Iris pigment epithelial cell (primary cell): ENCODE measurements around the gene RCVRN.
A peak's percentile ranks its signal among the peaks of the same experiment; 100 is the strongest.

ENCODE experiments used
- DNase-seq: peaks from one replicate; pipeline ENCODE4 v3.0.0-alpha.2; 2011; ENCODE audit warnings: low read depth

The RCVRN gene

GRCh38 chr17:9898812-9899211 lies 6.3 kb downstream of the RCVRN start:
- DNase-seq: no peak

GRCh38 chr17:9897372-9897968 lies 7.6 kb downstream of the RCVRN start:
- DNase-seq: no peak

- DNase-seq: no peak
These were observed 9.1 kb downstream of the RCVRN start for GRCh38 chr17:9895923-9896322.

GRCh38 chr17:9894231-9894630 lies 10.8 kb downstream of the RCVRN start:
- no peak for DNase-seq

GRCh38 chr17:9893411-9894012 lies 11.6 kb downstream of the RCVRN start:
- DNase-seq: peak; percentile 54

DNA sequence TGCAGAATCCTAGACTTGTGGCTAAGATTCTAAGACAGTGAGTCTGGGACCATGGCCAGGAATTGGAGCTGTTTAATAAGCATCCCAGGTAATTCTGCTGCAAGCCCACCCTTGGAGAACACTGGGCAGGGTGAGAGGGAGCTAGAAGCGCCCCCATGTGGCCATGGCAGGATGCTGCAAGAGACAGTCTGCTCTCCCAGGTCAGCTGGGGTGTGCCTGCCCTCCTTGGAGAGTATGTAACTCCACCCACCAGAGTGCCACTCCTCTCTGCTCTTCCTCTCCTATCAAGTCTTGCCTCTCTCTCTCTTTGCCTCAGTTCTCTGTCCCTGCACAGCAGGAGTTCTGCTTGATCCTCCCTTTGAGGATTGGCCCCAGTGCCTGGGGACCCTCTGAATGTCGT lies 14.9 kb downstream of the RCVRN start:
- DNase-seq: peak; percentile 19

GRCh38 chr17:9887508-9887907 lies 17.6 kb downstream of the RCVRN start:
- DNase-seq: no peak

GRCh38 chr17:9886141-9886930 lies 18.7 kb downstream of the RCVRN start:
- no peak for DNase-seq

- no peak for DNase-seq
These were observed 21.6 kb downstream of the RCVRN start for GRCh38 chr17:9883451-9883850.

- DNase-seq: peak; percentile 40
These were observed 24.5 kb downstream of the RCVRN start for GRCh38 chr17:9880582-9880999.

DNA sequence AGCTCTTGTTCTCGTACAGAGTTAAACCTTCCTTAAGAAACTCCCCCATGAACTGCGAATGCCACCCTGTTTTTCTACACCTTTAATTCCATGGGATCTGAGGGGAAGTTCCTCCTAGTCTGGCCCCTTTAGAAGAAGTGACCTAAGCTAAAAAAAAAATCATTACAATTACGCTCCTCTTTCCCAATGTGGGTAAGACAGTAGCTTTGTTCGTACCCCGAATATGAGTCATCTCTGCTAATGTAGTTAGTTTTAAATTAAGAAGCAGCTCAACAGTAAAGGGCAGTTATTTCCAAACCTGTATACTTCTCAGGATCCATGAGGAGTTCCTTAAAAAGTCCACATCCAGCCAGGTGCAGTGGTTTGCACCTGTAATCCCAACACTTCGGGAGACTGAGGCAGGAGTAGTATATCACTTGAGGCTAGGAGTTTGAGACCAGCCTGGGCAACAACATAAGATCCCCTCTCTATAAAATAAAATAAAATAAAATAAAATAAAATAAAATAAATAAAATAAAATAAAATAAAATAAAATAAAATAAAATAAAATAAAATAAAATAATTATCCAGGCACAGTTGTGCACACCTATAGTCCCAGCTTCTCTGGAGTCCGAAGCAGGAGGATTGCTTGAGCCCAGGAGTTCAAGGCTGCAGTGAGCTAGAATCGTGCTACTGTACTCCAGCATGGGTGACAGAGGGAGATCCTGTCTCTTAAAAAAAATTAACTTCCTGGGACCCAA lies 26.1 kb downstream of the RCVRN start:
- peak; percentile 14 for DNase-seq

GRCh38 chr17:9878356-9878755 lies 26.7 kb downstream of the RCVRN start:
- DNase-seq: no peak

DNA sequence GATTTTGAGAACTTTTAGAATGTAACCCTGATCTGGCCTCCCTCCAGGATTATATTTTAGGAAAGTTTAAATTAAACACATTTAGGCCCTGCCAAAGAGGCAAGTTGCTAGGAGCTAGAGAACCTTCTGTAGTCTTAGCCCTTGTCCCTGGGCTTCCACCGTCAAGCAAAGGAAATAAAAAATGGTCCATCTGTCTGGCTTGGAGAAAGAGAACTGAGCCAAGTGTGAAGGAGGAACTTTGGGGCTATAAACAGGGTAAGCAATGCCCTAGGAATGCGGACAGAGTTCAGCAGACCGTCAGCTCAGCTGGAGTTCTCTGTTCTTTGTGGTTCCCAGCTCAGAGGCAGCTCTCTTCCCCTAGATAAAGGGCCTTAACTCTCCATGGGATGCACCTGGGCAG lies 29.6 kb downstream of the RCVRN start:
- peak; percentile 75 for DNase-seq

DNA sequence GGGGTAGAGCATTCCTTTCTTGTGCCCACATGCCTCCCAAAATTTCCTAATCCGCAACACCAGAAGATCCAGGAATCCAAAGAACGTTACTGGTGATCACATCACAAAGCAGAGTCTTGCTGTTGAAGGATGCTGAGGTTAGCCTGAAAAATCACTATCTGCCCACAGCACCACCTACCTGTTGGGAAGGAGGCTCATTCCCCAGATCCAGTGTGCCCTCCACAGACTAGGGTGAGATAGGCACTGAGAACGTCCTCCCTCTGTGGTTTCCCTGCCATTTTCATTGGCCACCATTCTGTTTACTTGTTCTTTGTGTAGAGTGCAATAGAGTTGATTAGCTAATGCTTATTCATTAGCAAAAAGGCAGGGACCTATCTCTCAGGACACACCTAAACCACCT lies 30.3 kb downstream of the RCVRN start:
- no peak for DNase-seq

DNA sequence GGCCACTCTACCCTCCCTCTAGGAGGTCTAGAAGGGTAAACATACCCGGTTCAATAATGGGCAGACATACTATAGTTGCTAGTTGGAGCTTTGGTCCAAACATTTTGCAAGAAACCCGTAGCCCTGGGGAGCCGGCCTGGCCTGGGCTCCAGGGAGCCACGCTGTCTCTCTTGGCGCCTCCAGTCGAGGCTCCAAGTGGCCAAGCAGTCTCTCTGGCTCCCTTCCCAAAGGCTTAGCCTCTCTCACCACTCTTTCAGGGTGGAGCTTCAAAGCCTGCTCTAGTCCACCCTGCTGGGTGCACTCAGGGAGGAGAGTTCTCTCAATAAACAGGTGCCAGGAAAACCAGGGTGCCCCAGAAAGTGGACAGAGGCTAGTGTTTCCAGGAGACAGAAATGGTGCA lies 32.2 kb downstream of the RCVRN start:
- no peak for DNase-seq

GRCh38 chr17:9868552-9868951 lies 36.5 kb downstream of the RCVRN start:
- DNase-seq: no peak

DNA sequence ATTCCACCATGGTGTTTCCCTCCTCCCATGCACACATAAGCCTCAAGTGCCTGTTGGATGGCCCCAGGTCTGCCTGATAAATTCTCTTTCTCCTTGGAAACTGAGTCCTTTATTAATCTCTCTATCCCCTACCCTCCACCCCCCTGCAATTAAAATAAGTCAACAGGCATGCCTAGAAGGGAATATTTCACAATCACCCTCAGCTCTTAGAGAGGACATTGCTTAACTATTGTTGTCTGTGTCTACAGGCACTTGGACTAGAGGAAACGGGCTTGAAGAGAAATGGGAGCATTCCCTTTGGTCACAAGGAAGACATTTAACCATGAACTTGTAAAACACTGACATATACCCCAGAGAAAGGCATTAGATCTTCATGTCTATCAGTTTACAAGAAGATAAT lies 39.5 kb downstream of the RCVRN start:
- peak; percentile 30 for DNase-seq

DNA sequence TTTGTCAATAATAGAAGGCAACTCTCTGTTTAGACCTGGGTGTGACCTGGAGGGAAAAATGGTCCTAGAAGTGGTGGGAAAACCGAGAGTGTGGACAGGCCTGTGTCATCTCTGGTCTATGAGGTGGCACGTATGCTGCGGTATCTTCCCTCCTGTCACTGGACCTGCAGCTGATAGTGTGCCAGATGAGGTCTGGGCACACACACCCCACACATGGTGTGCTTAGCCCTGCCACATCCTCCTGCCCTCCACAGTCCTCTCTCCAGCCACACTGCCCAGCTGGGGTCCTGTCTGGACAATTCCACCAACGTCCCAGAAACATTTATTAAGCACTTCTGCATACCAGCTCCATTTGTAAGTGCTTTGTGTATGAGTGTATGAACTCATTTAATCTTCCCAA lies 42.1 kb downstream of the RCVRN start:
- no peak for DNase-seq

- DNase-seq: peak; percentile 6
These were observed 42.9 kb downstream of the RCVRN start for GRCh38 chr17:9862220-9862619.

DNA sequence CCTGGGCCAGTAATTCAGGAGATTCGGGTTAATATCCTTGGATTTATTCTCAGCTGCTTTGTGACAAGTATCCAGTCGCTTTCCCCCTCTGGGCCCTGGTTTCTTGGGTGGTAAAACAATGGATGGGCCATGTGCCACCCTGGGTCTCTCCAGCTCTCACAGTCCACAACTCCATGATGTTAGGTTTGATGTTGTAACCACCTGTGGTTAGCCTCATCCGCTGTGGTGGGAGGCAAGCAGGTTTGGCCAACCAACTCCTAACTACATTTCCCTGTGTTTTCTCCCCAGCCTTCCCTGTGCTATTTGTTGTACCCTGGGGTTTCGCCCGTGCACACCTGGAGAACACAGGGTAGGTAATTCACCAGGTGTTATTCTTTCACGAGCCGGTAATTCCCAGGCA lies 44.2 kb downstream of the RCVRN start:
- no peak for DNase-seq

DNA sequence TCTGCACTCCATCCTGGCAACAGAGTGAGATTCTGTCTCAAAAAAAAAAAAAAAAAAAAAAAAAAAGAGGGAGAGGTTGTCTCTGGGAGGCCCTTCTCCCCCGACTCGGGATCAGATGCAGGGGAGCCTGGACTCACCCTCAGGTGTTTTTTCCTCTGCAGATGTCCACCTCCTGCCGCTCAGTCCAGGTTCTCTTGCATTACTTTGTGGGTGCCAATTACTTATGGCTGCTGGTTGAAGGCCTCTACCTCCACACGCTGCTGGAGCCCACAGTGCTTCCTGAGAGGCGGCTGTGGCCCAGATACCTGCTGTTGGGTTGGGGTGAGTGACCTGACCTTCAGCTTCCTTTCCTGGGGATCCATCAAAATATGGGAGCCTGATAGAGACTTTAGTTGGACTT lies 45.3 kb downstream of the RCVRN start:
- no peak for DNase-seq

DNA sequence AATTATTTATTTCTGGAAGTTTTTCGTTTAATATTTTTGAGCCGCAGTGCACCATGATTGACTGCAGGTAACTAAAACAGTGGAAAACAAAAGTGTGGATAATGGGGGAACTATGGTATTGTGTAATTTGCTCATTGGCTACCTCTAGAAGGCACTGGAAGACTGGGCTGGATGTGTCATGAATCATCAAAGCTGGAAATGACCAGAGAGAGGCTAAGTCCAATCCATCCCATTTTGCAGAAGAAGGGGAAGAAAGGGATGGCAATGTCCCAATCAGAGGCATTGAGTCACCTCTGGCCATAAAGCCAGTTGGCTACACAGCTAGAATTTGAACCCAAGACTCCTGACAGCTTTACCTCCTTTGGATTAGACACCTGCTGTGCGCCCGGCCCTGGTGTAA lies 50.0 kb downstream of the RCVRN start:
- no peak for DNase-seq

DNA sequence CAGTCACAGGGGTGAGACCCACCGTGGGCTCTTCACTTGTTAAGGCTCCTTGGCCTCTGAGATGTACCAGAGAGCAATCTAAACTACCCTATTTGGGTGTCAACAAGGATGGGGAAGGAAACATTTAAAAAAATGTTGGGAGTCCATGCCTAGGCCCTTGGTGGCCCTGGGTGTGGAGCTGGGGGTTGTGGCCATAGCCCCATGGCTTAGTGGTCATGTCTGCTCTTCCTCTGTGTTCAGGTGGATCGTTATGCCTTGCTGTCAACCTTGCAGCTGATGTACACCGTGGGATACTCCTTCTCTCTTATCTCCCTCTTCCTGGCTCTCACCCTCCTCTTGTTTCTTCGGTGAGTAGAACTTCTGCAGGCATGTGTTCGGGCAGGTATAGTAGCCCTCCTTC lies 50.8 kb downstream of the RCVRN start:
- DNase-seq: no peak
